SK-N-MC (cell line): ENCODE results near the gene TRIM7.

Source experiments
- EZH2 ChIP-seq: fragments of 200-600 bp; sonication (generic); IDR thresholded peaks from one replicate; pipeline ENCODE4 v1.6.1; 2017; ENCODE audit warnings: antibody characterized with exemption
- FOXP2 ChIP-seq: optimal IDR thresholded peaks from 2 replicates; pipeline ENCODE3; 2011; ENCODE audit warnings: mild to moderate bottlenecking, moderate library complexity; ENCODE audit not compliant: insufficient read depth; ENCODE audit errors: extremely low read length, control extremely low read depth
- POLR2AphosphoS5 ChIP-seq: IDR thresholded peaks from 2 replicates; pipeline ENCODE4 v1.6.1; 2012; ENCODE audit warnings: mild to moderate bottlenecking, low read depth, low read length, borderline replicate concordance

GRCh38 chr5:181223058-181223728, 18.2 kb upstream of the TRIM7 start, which contains the start of gene TRIM41:
- TF ChIP-seq FOXP2 (peak; percentile 76), EZH2 (no peak), POLR2AphosphoS5 (peak; percentile 81)
